GM23338 (cell line): ENCODE data around the gene DACH2. TPM values are rescaled to one million over a fixed set of nuclear protein-coding genes. Genes with fewer than 3 reads are reported as not detected.

Source experiments
- ATAC-seq: fragments of 200-7000 bp; cut with Tn5 transposase; 3 replicates; pipeline ENCODE4 v1.9.1; 2020
- DNase-seq: peaks from one replicate; pipeline ENCODE4 v3.0.0-alpha.2; 2015; ENCODE audit warnings: low spot score
- H2AFZ ChIP-seq: fragments of 200-600 bp; sonication (generic); 2 replicates; pipeline ENCODE4 v1.8.0; 2016; ENCODE audit warnings: antibody characterized with exemption, mild to moderate bottlenecking, moderate library complexity
- H3F3A ChIP-seq: fragments of 200-600 bp; sonication (generic); replicated peaks from 2 replicates; pipeline ENCODE4 v1.8.0; 2017; ENCODE audit warnings: antibody characterized with exemption, mixed run types, low read depth
- H3K27ac ChIP-seq: fragments of 200-600 bp; sonication (generic); 2 replicates; pipeline ENCODE4 v1.6.1; 2016; ENCODE audit warnings: low read depth
- H3K27me3 ChIP-seq: fragments of 200-600 bp; sonication (generic); 2 replicates; pipeline ENCODE4 v1.8.0; 2016; ENCODE audit warnings: mild to moderate bottlenecking, mixed run types, moderate library complexity; ENCODE audit not compliant: insufficient read depth
- H3K36me3 ChIP-seq: fragments of 200-600 bp; sonication (generic); 2 replicates; pipeline ENCODE4 v1.8.0; 2016; ENCODE audit warnings: mild to moderate bottlenecking; ENCODE audit not compliant: insufficient read depth
- H3K4me1 ChIP-seq: fragments of 200-600 bp; sonication (generic); 2 replicates; pipeline ENCODE4 v1.8.0; 2016; ENCODE audit warnings: mild to moderate bottlenecking, moderate library complexity; ENCODE audit not compliant: insufficient read depth
- H3K4me2 ChIP-seq: fragments of 200-600 bp; sonication (generic); 2 replicates; pipeline ENCODE4 v1.7.1; 2017; ENCODE audit warnings: mixed run types
- H3K4me3 ChIP-seq: fragments of 200-600 bp; sonication (generic); 2 replicates; pipeline ENCODE4 v1.6.1; 2016; ENCODE audit warnings: mixed run types
- H3K79me2 ChIP-seq: fragments of 200-600 bp; sonication (generic); replicated peaks from 2 replicates; pipeline ENCODE4 v1.8.0; 2017; ENCODE audit warnings: mild to moderate bottlenecking; ENCODE audit not compliant: insufficient read depth
- H3K9me2 ChIP-seq: fragments of 200-600 bp; sonication (generic); 2 replicates; pipeline ENCODE4 v1.8.0; 2017; ENCODE audit not compliant: insufficient read depth
- H4K20me1 ChIP-seq: fragments of 200-600 bp; sonication (generic); replicated peaks from 2 replicates; pipeline ENCODE4 v1.8.0; 2017; ENCODE audit warnings: mild to moderate bottlenecking; ENCODE audit not compliant: insufficient read depth
- H3K27ac Mint-ChIP-seq: 2 replicates; pipeline ENCODE4 v1.8.0; 2020; ENCODE audit warnings: inconsistent platforms, mild to moderate bottlenecking, moderate library complexity, mixed read lengths
- H3K27me3 Mint-ChIP-seq: 3 replicates; pipeline ENCODE4 v1.8.0; 2022; ENCODE audit warnings: low read depth, mild to moderate bottlenecking, moderate library complexity, mixed read lengths, inconsistent platforms; ENCODE audit not compliant: insufficient read depth, poor library complexity
- H3K36me3 Mint-ChIP-seq: 3 replicates; pipeline ENCODE4 v1.8.0; 2021; ENCODE audit warnings: low read depth, mild to moderate bottlenecking, inconsistent platforms, moderate library complexity, mixed read lengths
- H3K4me1 Mint-ChIP-seq: 3 replicates; pipeline ENCODE4 v1.8.0; 2020; ENCODE audit warnings: mild to moderate bottlenecking, inconsistent platforms, mixed read lengths
- H3K4me3 Mint-ChIP-seq: 3 replicates; pipeline ENCODE4 v1.8.0; 2021; ENCODE audit warnings: moderate library complexity, mild to moderate bottlenecking, inconsistent platforms, mixed read lengths
- H3K9me3 Mint-ChIP-seq: 3 replicates; pipeline ENCODE4 v1.8.0; 2020; ENCODE audit warnings: moderate library complexity, mild to moderate bottlenecking, inconsistent platforms, mixed read lengths
- CREB1 ChIP-seq: fragments of 250-450 bp; sonication (Bioruptor Pico); IDR thresholded peaks from 2 replicates; pipeline ENCODE4 v1.5.0; 2020; ENCODE audit warnings: low read depth, mild to moderate bottlenecking, moderate library complexity
- EZH2 ChIP-seq: fragments of 200-600 bp; sonication (generic); IDR thresholded peaks from one replicate; pipeline ENCODE4 v1.8.0; 2017; ENCODE audit warnings: antibody characterized with exemption, mild to moderate bottlenecking, low read depth; ENCODE audit not compliant: unreplicated experiment
- EZH2phosphoT487 ChIP-seq: fragments of 200-600 bp; sonication (generic); IDR thresholded peaks from one replicate; pipeline ENCODE4 v1.8.1; 2018; ENCODE audit warnings: antibody characterized with exemption; ENCODE audit not compliant: unreplicated experiment
- JUNB ChIP-seq: IDR thresholded peaks from one replicate; pipeline ENCODE4 v1.6.1; 2016; ENCODE audit warnings: antibody characterized with exemption; ENCODE audit not compliant: unreplicated experiment
- NANOG ChIP-seq: IDR thresholded peaks from 2 replicates; pipeline ENCODE4 v1.6.1; 2016; ENCODE audit warnings: antibody characterized with exemption, borderline replicate concordance
- POLR2AphosphoS5 ChIP-seq: IDR thresholded peaks from 2 replicates; pipeline ENCODE4 v1.6.1; 2016; ENCODE audit warnings: antibody characterized with exemption, low read depth
- REST ChIP-seq: IDR thresholded peaks from one replicate; pipeline ENCODE4 v1.6.1; 2018; ENCODE audit warnings: antibody characterized with exemption; ENCODE audit not compliant: unreplicated experiment
- STAT1 ChIP-seq: IDR thresholded peaks from one replicate; pipeline ENCODE4 v1.6.1; 2016; ENCODE audit warnings: antibody characterized with exemption; ENCODE audit not compliant: unreplicated experiment
- ZNF114 ChIP-seq: fragments of 250-450 bp; sonication (Bioruptor Pico); IDR thresholded peaks from 2 replicates; pipeline ENCODE4 v1.5.0; 2020; ENCODE audit warnings: mild to moderate bottlenecking, moderate library complexity
- ZNF331 ChIP-seq: fragments of 250-450 bp; sonication (Bioruptor Pico); IDR thresholded peaks from 2 replicates; pipeline ENCODE4 v1.5.0; 2020; ENCODE audit warnings: low read depth, mild to moderate bottlenecking, moderate library complexity
- ZNF462 ChIP-seq: fragments of 250-450 bp; sonication (Bioruptor Pico); IDR thresholded peaks from 2 replicates; pipeline ENCODE4 v1.5.0; 2020; ENCODE audit warnings: mild to moderate bottlenecking, moderate library complexity
- polyA plus RNA-seq: library from polyadenylated mRNA; unstranded; fragments of >200 nt; fragmentation: Nextera tagmentation; extraction: Ambion mirVana; gene quantifications from 2 replicates; pipeline ENCODE4 v1.2.1, GENCODE V29; 2016
- total RNA-seq: library from RNA; depleted of rRNA; stranded (reverse); fragments of >200 nt; shearing (Covaris generic); gene quantifications from 2 replicates; pipeline ENCODE4 v1.2.3, GENCODE V29; 2014
- TF ChIP-seq, protein P1 (sequence below), 2 experiments: fragments of 200-600 bp in 1 of 2; sonication (generic) in 1 of 2; conservative IDR thresholded peaks; 2 replicates each; pipeline versions ENCODE4 v1.5.1 to v1.6.1; 2016 to 2017; ENCODE audit warnings: antibody characterized with exemption in 2 of 2, low read depth in 2 of 2, mild to moderate bottlenecking in 2 of 2, moderate library complexity in 1 of 2

The DACH2 gene
- total and polyA plus RNA-seq, 2 experiments from 2014 or later = 2.4 to 4.6 TPM

- TF ChIP-seq, protein P1, sequence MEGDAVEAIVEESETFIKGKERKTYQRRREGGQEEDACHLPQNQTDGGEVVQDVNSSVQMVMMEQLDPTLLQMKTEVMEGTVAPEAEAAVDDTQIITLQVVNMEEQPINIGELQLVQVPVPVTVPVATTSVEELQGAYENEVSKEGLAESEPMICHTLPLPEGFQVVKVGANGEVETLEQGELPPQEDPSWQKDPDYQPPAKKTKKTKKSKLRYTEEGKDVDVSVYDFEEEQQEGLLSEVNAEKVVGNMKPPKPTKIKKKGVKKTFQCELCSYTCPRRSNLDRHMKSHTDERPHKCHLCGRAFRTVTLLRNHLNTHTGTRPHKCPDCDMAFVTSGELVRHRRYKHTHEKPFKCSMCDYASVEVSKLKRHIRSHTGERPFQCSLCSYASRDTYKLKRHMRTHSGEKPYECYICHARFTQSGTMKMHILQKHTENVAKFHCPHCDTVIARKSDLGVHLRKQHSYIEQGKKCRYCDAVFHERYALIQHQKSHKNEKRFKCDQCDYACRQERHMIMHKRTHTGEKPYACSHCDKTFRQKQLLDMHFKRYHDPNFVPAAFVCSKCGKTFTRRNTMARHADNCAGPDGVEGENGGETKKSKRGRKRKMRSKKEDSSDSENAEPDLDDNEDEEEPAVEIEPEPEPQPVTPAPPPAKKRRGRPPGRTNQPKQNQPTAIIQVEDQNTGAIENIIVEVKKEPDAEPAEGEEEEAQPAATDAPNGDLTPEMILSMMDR (conservative IDR thresholded peaks at IDR 0.05; ENCODE audit: low read depth in 2 of 2) = no peak
- TF ChIP-seq ZNF114 (no peak), ZNF331 (no peak)
Observed at GRCh38 chrX:86215260-86215659, 67.0 kb downstream of the DACH2 start (continued).

DNA sequence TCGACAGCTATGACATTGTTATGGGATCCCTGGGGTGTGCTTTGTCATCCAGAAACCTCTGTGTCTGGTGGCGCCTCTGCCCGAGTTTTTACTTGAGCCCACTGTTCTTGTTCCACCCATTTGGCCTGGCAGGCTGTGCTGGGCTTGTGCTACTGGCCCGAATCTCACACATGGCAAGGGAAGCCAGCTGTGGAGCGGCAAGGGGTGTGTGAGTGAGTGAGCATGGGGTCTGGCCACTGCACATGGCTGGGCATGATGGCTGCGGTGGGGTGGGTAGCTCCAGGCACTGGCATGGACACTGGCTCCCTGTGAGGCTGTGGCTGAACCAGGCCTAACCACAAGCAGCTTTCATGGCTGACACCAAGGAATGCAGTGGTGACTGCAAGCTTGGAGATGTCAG is 89.2 kb downstream of the DACH2 start:
- H2AFZ ChIP-seq = no peak overlapping the region
- peaks cover 15% of the 10 kb centered on the region for H3K36me3 Mint-ChIP-seq
- no peak overlapping the region for H3K4me3 ChIP-seq
- H3K27ac ChIP-seq = no peak overlapping the region
- no peaks in the 10 kb centered on the region for H3K4me1 ChIP-seq
- H3K36me3 ChIP-seq = no peaks in the 10 kb centered on the region
- H3K4me3 Mint-ChIP-seq = no peak overlapping the region
- no peaks in the 10 kb centered on the region for H3F3A ChIP-seq
- no peak overlapping the region for H3K4me2 ChIP-seq
- H3K9me2 ChIP-seq = no peaks in the 10 kb centered on the region
- H3K9me3 Mint-ChIP-seq = peaks cover 23% of the 10 kb centered on the region
- H3K27me3 ChIP-seq = no peaks in the 10 kb centered on the region
- H4K20me1 ChIP-seq = no peaks in the 10 kb centered on the region
- H3K27ac Mint-ChIP-seq = no peak overlapping the region
- no peak for DNase-seq
- H3K79me2 ChIP-seq = no peaks in the 10 kb centered on the region
- H3K27me3 Mint-ChIP-seq = peaks cover 2% of the 10 kb centered on the region
- ATAC-seq = no peak
- no peaks in the 10 kb centered on the region for H3K4me1 Mint-ChIP-seq
- no peak for TF ChIP-seq ZNF462
- no peak for TF ChIP-seq CREB1 (CRISPR knock-in tag)
- TF ChIP-seq EZH2phosphoT487 = no peak
- TF ChIP-seq JUNB = no peak
- no peak for TF ChIP-seq ZNF331
- no peak for TF ChIP-seq POLR2AphosphoS5
- TF ChIP-seq, protein P1 (conservative IDR thresholded peaks at IDR 0.05; ENCODE audit: low read depth in 2 of 2) = no peak
- no peak for TF ChIP-seq EZH2
- no peak for TF ChIP-seq STAT1
- TF ChIP-seq REST = no peak
- no peak for TF ChIP-seq ZNF114
- no peak for TF ChIP-seq NANOG
